ENCODE measurements around the gene NOC3L.

NOC3L gene

DNA sequence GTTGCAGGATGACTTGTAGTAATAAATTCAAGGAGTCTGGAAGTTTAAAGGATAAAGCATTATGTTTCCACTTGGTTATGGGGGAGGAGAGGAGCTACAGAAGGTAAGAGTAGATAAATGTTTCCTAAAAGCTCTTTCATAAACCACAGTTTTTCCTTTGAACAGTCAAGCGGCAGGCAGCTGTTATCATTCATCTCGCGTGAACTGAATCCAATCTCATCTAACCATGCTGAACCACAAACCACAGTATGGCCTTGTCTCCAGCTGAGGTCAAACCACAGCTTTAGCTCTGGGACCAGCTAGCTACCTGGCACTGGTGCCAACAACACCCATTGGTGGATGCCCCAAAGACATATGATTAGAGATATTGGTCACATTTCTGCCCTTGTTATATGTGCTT lies 63.3 kb downstream of the NOC3L start:
- no peak for DNase-seq (ENCODE audit: low read depth)

DNA sequence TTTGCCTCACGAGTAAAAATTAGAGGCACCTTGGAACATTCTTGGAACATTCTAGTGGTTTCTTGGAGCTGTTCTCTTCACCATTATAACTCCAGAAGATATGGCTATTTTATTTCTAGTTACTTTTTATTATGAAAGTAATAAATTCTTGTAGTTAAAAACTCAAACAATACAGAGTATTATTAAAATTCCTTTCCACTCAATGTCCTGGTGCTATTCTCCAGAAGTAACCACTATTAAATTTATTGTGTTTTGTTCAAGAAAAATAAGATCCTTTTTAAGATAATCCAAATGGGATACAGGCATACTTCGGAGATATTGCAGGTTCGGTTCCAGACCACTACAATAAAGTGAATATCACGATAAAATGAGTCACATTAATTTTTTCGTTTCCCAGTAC lies 68.6 kb downstream of the NOC3L start:
- DNase-seq (ENCODE audit: low read depth), result no peak

DNA sequence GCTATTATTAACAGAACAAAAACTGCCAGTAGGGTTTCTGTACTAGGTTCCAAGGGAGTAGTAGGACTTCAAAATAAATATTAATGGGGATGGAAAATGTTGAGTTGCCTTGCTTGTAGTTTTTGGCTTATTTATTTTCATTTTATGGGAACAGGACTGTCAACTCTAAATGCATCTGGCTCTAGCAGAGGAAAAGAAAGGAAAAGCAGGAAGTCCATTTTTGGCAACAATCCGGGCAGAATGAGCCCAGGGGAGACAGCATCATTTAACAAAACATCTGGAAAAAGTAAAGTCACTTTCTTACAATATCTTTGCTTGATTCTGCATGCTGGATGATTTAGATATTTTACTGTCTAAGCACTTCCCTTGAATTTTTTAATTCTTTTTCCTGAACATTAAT lies 69.4 kb downstream of the NOC3L start:
- DNase-seq (ENCODE audit: low read depth), result no peak

DNA sequence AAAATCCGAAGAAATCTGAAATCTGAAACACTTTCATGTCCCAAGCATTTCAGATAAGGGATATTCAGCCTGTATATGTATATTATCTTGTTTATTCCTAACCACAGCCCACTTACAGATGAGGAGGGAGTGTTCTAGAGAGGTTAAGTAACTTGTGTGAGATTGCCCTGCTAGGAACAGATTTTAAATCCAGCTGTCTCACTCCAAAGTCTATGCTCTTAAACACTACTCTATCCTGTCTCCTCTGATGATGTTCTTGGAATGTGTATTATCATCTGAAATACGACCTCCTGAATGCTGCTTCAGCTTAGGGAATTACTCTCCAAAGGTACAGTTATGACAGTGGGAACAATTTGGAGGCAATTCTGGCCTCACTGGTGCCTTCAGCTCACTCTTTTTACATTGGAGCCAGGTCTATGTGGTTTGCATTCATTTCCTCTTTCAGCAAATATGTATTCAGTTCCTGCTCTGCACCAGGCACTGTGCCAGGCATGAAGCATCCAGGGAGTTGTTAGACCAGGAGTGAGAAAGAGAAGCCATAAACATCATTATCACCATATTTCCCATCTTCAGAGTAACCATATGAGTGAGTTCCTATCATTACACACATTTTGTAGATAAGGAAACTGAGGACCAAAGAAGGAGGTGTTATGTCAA lies 70.2 kb downstream of the NOC3L start:
- DNase-seq (ENCODE audit: low read depth), result no peak

DNA sequence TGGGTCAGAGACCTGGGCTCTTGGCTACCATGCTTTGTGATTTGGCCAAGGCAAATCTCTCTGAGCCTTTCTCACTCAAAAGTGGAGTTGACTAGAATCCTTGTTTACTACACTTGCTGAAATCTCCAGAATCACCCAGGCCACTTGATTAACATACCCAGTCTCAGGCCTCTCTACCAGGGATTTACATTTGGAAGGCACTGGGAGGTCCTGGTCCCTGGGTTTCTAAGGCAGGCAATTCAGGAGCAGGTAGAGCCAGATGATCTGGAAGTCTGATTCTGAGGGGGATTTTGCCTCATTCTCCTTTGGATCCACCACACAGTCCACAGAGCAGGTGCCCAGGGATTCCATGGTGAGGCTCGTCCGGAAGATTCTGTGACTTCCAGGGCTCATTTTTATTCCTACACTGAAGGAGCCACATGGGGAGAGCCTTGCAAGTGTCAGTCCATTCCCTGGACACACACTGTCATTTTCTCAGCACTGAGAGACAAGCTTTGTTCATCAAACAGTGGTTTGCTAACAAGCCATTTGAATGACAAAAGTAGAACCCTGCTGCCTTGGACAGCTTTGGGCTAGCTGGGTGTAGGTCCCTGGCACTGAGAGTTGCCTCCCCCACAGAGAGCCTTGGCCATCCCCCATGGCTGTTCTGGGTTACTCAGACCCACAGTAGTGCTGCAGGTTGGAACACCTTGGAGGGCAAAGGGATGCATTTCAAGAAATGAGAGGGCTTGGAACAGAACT lies 74.2 kb downstream of the NOC3L start:
- no peak for DNase-seq (ENCODE audit: low read depth)

DNA sequence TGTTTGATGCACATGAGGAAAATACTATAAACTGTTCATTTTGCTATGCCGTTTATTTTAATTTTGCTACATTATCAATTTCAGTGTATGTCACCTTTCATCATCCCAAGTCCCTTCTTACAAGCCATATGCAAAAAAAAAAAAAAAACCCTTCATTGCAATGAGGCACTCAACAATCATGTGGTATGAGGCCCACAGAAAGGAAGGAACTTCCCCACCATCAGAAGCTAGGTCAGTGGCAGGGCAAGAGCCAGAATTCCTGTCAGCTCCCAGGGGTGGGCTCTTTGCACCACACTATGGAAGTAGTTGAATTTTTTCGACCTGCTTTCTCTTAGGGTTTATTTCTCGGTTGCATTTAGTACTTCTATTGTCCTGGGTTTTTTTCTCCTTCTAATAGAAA lies 75.4 kb downstream of the NOC3L start:
- no peak for DNase-seq (ENCODE audit: low read depth)

DNA sequence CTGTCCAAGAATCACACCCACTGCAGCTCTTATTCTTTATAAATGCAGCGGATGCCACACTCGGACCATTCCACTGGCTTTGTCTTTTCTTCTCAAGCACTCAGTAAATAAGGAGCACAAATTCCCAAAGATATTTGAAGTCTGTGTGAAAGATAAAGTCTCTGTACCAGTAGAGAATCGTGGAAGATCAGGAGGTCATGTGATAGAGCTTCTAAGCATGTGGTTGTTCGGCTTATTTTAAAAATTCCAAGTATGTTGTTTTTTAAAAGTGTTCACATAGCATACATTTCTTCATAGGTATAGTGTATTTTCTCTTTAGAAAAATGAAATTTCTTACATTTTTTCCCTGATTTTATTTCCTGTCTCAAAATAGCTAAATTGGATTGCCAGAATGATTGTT lies 75.8 kb downstream of the NOC3L start:
- no peak for DNase-seq (ENCODE audit: low read depth)

DNA sequence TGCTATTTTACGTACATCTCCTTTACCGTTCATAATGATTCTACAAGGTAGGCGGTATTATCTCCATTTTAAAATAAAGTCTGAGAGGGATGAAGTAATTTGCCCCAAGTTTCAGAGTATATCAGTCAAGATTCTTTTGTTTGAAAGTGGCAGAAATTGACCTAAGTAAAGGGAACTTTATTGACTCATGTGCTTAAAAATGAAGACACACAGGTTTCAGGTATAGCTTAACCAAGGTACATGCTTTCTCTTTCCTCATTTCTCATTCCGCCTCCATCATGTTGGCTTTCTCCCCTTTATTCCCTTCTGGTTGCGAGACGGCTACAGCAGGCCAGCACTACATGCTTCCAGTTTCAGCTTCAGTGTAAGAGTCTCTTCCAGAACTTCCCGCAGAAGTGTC lies 77.5 kb downstream of the NOC3L start:
- DNase-seq (ENCODE audit: low read depth), result no peak
